Gastroesophageal sphincter (tissue), 4 donors: ENCODE results near the gene FRMPD1. TPM values are rescaled to one million over a fixed set of nuclear protein-coding genes. Genes with fewer than 3 reads are reported as not detected.

Source experiments
- ATAC-seq: fragments of 150-250 bp; one replicate; pipeline ENCODE4 v1.9.1; 2016; ENCODE audit warnings: mild to moderate bottlenecking, moderate library complexity
- H3K27ac ChIP-seq, 4 donors: fragments of 200-600 bp; sonication (generic) in 3 of 4; 1 replicate in 3 of 4; 2 replicates in 1 of 4; pipeline ENCODE4 v1.5.1; 2016 to 2019
- H3K27me3 ChIP-seq: fragments of 200-600 bp; sonication (generic); one replicate; pipeline ENCODE4 v1.5.1; 2019
- H3K36me3 ChIP-seq, 2 donors: fragments of 200-600 bp; sonication (generic); one replicate each; pipeline ENCODE4 v1.5.1; 2019; ENCODE audit warnings: control low read depth in 1 of 2
- H3K4me1 ChIP-seq, 3 donors: fragments of 200-600 bp; sonication (generic); 1 replicate in 2 of 3; 2 replicates in 1 of 3; pipeline ENCODE4 v1.5.1; 2016 to 2019; ENCODE audit warnings: control low read depth in 2 of 3
- H3K4me3 ChIP-seq, 2 donors: fragments of 200-600 bp; sonication (generic); one replicate each; pipeline ENCODE4 v1.5.1; 2019; ENCODE audit warnings: mild to moderate bottlenecking in 1 of 2, moderate library complexity in 1 of 2
- H3K9me3 ChIP-seq, 3 donors: fragments of 200-600 bp; sonication (generic); one replicate each; pipeline ENCODE4 v1.5.1; 2017 to 2019; ENCODE audit warnings: control low read depth in 2 of 3
- CTCF ChIP-seq, 4 experiments: fragments of 200-600 bp in 2 of 4; fragments of 450-650 bp in 2 of 4; sonication (generic) in 1 of 4; IDR thresholded peaks; one replicate each; pipeline ENCODE4 v1.5.1; 2017 to 2019; ENCODE audit warnings: antibody characterized with exemption in 4 of 4, mild to moderate bottlenecking in 2 of 4, moderate library complexity in 2 of 4
- EP300 ChIP-seq: sonication (generic); formaldehyde crosslinking; IDR thresholded peaks from one replicate; pipeline ENCODE4 v1.6.1; 2017; ENCODE audit warnings: antibody characterized with exemption, mild to moderate bottlenecking
- POLR2A ChIP-seq, 2 donors: fragments of 450-650 bp; IDR thresholded peaks; one replicate each; pipeline ENCODE4 v1.6.1; 2017; ENCODE audit warnings: antibody characterized with exemption in 2 of 2, mild to moderate bottlenecking in 2 of 2, moderate library complexity in 1 of 2
- POLR2AphosphoS5 ChIP-seq: sonication (generic); formaldehyde crosslinking; IDR thresholded peaks from one replicate; pipeline ENCODE4 v1.6.1; 2017; ENCODE audit warnings: antibody characterized with exemption
- WGBS, 2 donors: methylation state at CpG; one replicate each; pipeline ENCODE4 v1.1.5; 2018; ENCODE audit warnings: low coverage in 1 of 2; 5-methylcytosine and 5-hydroxymethylcytosine counted together
- total RNA-seq, 4 donors: library from RNA; depleted of rRNA; stranded (reverse); fragments of >200 nt; gene quantifications; one replicate each; pipeline ENCODE4 v1.1.0, GENCODE V29; 2016

The FRMPD1 gene
- total RNA-seq, 4 donors from 2014 or later: 0.27 TPM; not detected in 3

GRCh38 chr9:37790096-37790495 is 139.3 kb downstream of the FRMPD1 start:
- H3K4me3 ChIP-seq: no peak overlapping the region
- H3K27me3 ChIP-seq: peaks cover 5% of the 10 kb centered on the region
- TF ChIP-seq EP300 (no peak), CTCF (IDR thresholded peaks at IDR 0.05) (no peak), POLR2AphosphoS5 (no peak), POLR2A (IDR thresholded peaks at IDR 0.05) (no peak)
- no peak overlapping the region for H3K27ac ChIP-seq
- 84 to 93% methylated on average over 2 of the region's 2 CpGs for WGBS, 2 donors
- H3K4me1 ChIP-seq: peaks cover 0 to 7% (median 0%) of the 10 kb centered on the region in 3 donors
- H3K9me3 ChIP-seq: no peaks in the 10 kb centered on the region
- H3K36me3 ChIP-seq: peaks cover 0 to 2% of the 10 kb centered on the region in 2 donors
- ATAC-seq: no peak

- 80 to 95% methylated on average over 5 of the region's 5 CpGs for WGBS, 2 donors
Observed at GRCh38 chr9:37792122-37792521, 141.4 kb downstream of the FRMPD1 start.

GRCh38 chr9:37796232-37796631 is 145.5 kb downstream of the FRMPD1 start:
- WGBS, 2 donors: 48 to 66% methylated on average over 2 of the region's 2 CpGs

More at GRCh38 chr9:37792122-37792521, 141.4 kb downstream of the FRMPD1 start:
- TF ChIP-seq POLR2A (IDR thresholded peaks at IDR 0.05): no peak
- no peak for TF ChIP-seq POLR2AphosphoS5
- no peak for TF ChIP-seq EP300
- TF ChIP-seq CTCF (IDR thresholded peaks at IDR 0.05): no peak
- Histone ChIP-seq H3K4me3 (no peak overlapping the region), H3K27ac (no peak overlapping the region), H3K9me3 (no peaks in the 10 kb centered on the region), H3K4me1 (no peaks in the 10 kb centered on the region), H3K36me3 (peaks cover 0 to 2% of the 10 kb centered on the region in 2 donors), H3K27me3 (peaks cover 2% of the 10 kb centered on the region)
- no peak for ATAC-seq

More at GRCh38 chr9:37796232-37796631, 145.5 kb downstream of the FRMPD1 start:
- H3K4me3 ChIP-seq: no peak overlapping the region
- H3K4me1 ChIP-seq: peaks cover 0 to 16% (median 0%) of the 10 kb centered on the region in 3 donors
- no peak for TF ChIP-seq POLR2AphosphoS5
- TF ChIP-seq POLR2A (IDR thresholded peaks at IDR 0.05): no peak
- TF ChIP-seq EP300: no peak
- TF ChIP-seq CTCF (IDR thresholded peaks at IDR 0.05): no peak
- H3K27ac ChIP-seq: no peak overlapping the region
- H3K27me3 ChIP-seq: no peaks in the 10 kb centered on the region
- H3K36me3 ChIP-seq: no peaks in the 10 kb centered on the region
- no peak for ATAC-seq
- no peaks in the 10 kb centered on the region for H3K9me3 ChIP-seq

Other genes starting within 250 kb of the FRMPD1 start
- 100 to 1,000 TPM; 119 to 144 (median 134) TPM for gene GRHPR, start 228.3 kb upstream of the FRMPD1 start, total RNA-seq
- 10 to 100 TPM; 12.3 to 15.8 (median 13.5) TPM for gene ZBTB5, start 185.5 kb upstream of the FRMPD1 start, total RNA-seq
- gene POLR1E, start 165.0 kb upstream of the FRMPD1 start, total RNA-seq: 10 to 100 TPM; 22.3 to 44.0 (median 25.4) TPM
- 10 to 100 TPM in 1 of 4 donors, 1 to 10 TPM in 3; 5.1 to 10.5 (median 7.2) TPM for gene FBXO10, start 74.6 kb upstream of the FRMPD1 start, total RNA-seq
- 10 to 100 TPM; 46.8 to 85.6 (median 82.5) TPM for gene TOMM5, start 58.4 kb upstream of the FRMPD1 start, total RNA-seq
- gene TRMT10B, start 102.9 kb downstream of the FRMPD1 start, total RNA-seq: 1 to 10 TPM; 6.3 to 8.6 (median 7.2) TPM
- 10 to 100 TPM; 31.0 to 73.3 (median 49.5) TPM for gene EXOSC3, start 134.1 kb downstream of the FRMPD1 start, total RNA-seq
- 10 to 100 TPM; 20.6 to 37.4 (median 30.1) TPM for gene DCAF10, start 149.8 kb downstream of the FRMPD1 start, total RNA-seq